GM12878 (cell line): Measurements from ENCODE around the gene RALGPS1. TPM values are rescaled to one million over a fixed set of nuclear protein-coding genes. Genes with fewer than 3 reads are reported as not detected.

Source experiments
- ATAC-seq: fragments of 200-7000 bp; cut with Tn5 transposase; 3 replicates; pipeline ENCODE4 v1.9.1; 2020; ENCODE audit warnings: mild to moderate bottlenecking, moderate library complexity
- BruUV-seq: library from RNA; stranded (reverse); fragments of 400-500 nt; replicated peaks from 2 replicates; lab custom pipeline; 2021; lab: Mats Ljungman, UMichigan
- CTCF ChIA-PET: fragments of 300-600 bp; sonication (Branson Sonifier 250); formaldehyde crosslinking; extraction: SDS; loops from one replicate; lab custom pipeline; 2021; ENCODE audit warnings: inconsistent platforms; lab: Yijun Ruan, JAX
- POLR2A ChIA-PET: fragments of 350-600 bp; formaldehyde crosslinking; extraction: SDS; loops from one replicate; lab custom pipeline; 2021; ENCODE audit warnings: inconsistent platforms; lab: Charles Lee
- RAD21 ChIA-PET: fragments of 300-600 bp; sonication (Branson Sonifier 250); formaldehyde crosslinking; loops from one replicate; lab custom pipeline; 2023; ENCODE audit warnings: antibody characterized with exemption; ENCODE audit not compliant: unreplicated experiment; lab: Charles Lee
- SMC1A ChIA-PET: fragments of 300-600 bp; sonication (Branson Sonifier 250); formaldehyde crosslinking; loops from one replicate; lab custom pipeline; 2023; ENCODE audit not compliant: unreplicated experiment, uncharacterized antibody; lab: Charles Lee
- DNase-seq: peaks from one replicate; pipeline ENCODE4 v3.0.0-alpha.2; 2011; ENCODE audit warnings: low read depth, low spot score
- FAIRE-seq: peaks from 3 replicates; lab custom pipeline; 2011; peaks lifted over from hg19 to GRCh38; lab: Jason Lieb, UNC
- H2AFZ ChIP-seq: 2 replicates; pipeline ENCODE4 v1.6.0; 2011; ENCODE audit warnings: low read depth, low read length, control low read depth; ENCODE audit not compliant: control insufficient read depth
- H3K27ac ChIP-seq: 2 replicates; pipeline ENCODE4 v1.5.1; 2011; ENCODE audit warnings: control low read depth; ENCODE audit not compliant: control insufficient read depth, insufficient read depth
- H3K27me3 ChIP-seq, 2 experiments: replicated peaks in 1 of 2; 2 replicates each; pipeline versions ENCODE4 v1.6.0 to v1.6.1; 2011; ENCODE audit warnings: low read length in 1 of 2; ENCODE audit not compliant: control insufficient read depth in 2 of 2, insufficient read depth in 2 of 2
- H3K36me3 ChIP-seq, 2 experiments: 2 replicates each; pipeline ENCODE4 v1.5.1; 2011; ENCODE audit warnings: low read length in 1 of 2; ENCODE audit not compliant: control insufficient read depth in 2 of 2, insufficient read depth in 2 of 2
- H3K4me1 ChIP-seq: 2 replicates; pipeline ENCODE4 v1.6.1; 2011; ENCODE audit warnings: mild to moderate bottlenecking, low read length, moderate library complexity, mixed read lengths; ENCODE audit not compliant: control insufficient read depth, insufficient read depth
- H3K4me2 ChIP-seq: 2 replicates; pipeline ENCODE4 v1.6.0; 2011; ENCODE audit warnings: control low read depth; ENCODE audit not compliant: control insufficient read depth, insufficient read depth
- H3K4me3 ChIP-seq: fragments of 200-600 bp; sonication (generic); 2 replicates; pipeline ENCODE4 v1.5.1; 2016
- H3K79me2 ChIP-seq: 2 replicates; pipeline ENCODE4 v1.6.0; 2011; ENCODE audit warnings: low read length; ENCODE audit not compliant: control insufficient read depth, insufficient read depth
- H3K9ac ChIP-seq: 2 replicates; pipeline ENCODE4 v1.8.0; 2011; ENCODE audit warnings: low read length, control low read depth, mixed read lengths; ENCODE audit not compliant: control insufficient read depth, insufficient read depth
- H3K9me3 ChIP-seq: replicated peaks from 3 replicates; pipeline ENCODE4 v1.5.1; 2011; ENCODE audit warnings: mild to moderate bottlenecking, low read length; ENCODE audit not compliant: control insufficient read depth, insufficient read depth
- H4K20me1 ChIP-seq: 2 replicates; pipeline ENCODE4 v1.6.0; 2011; ENCODE audit not compliant: control insufficient read depth, insufficient read depth
- BCLAF1 ChIP-seq: fragments of 450-650 bp; IDR thresholded peaks from 2 replicates; pipeline ENCODE4 v1.6.1; 2017; ENCODE audit warnings: antibody characterized with exemption, mild to moderate bottlenecking, moderate library complexity
- BHLHE40 ChIP-seq, 2 experiments: fragments of 450-650 bp in 1 of 2; IDR thresholded peaks; 2 replicates each; pipeline ENCODE4 v1.6.1; 2011 to 2017; ENCODE audit warnings: low read depth in 2 of 2, borderline replicate concordance in 1 of 2, improper control_type of control experiment in 1 of 2, low read length in 1 of 2, mild to moderate bottlenecking in 1 of 2
- BRCA1 ChIP-seq: IDR thresholded peaks from 2 replicates; pipeline ENCODE4 v1.6.1; 2011; ENCODE audit warnings: low read depth, low read length, improper control_type of control experiment
- IKZF2 ChIP-seq, 2 experiments: fragments of 450-650 bp; IDR thresholded peaks; 2 replicates each; pipeline ENCODE4 v1.6.1; 2017; ENCODE audit warnings: mild to moderate bottlenecking in 2 of 2, moderate library complexity in 2 of 2
- RAD51 ChIP-seq: fragments of 450-650 bp; IDR thresholded peaks from 2 replicates; pipeline ENCODE4 v1.6.1; 2016; ENCODE audit warnings: moderate library complexity, mild to moderate bottlenecking, inconsistent platforms
- USF1 ChIP-seq: IDR thresholded peaks from 2 replicates; pipeline ENCODE4 v1.6.1; 2011; ENCODE audit warnings: borderline replicate concordance, low read depth, mild to moderate bottlenecking, moderate library complexity, mixed read lengths, low read length; ENCODE audit not compliant: insufficient read depth; ENCODE audit errors: extremely low read length
- WGBS: methylation state at CpG from one replicate; pipeline ENCODE4 v1.1.6; 2016; ENCODE audit warnings: low lambda C conversion rate; ENCODE audit not compliant: insufficient replicate concordance, insufficient coverage; ENCODE audit errors: missing lambda C conversion rate; 5-methylcytosine and 5-hydroxymethylcytosine counted together
- in situ Hi-C: fragments of 300-500 bp; cut with MboI; formaldehyde crosslinking; loops from 9 replicates; pipeline ENCODE4 v1.14.3; 2018; ENCODE audit warnings: mixed read lengths
- intact Hi-C: fragments of 100-400 bp; cut with micrococcal nuclease; formaldehyde crosslinking; loops from one replicate; pipeline ENCODE4 v1.14.2; 2022; ENCODE audit not compliant: unreplicated experiment
- polyA plus RNA-seq, 11 experiments: library from polyadenylated mRNA; depleted of rRNA in 4 of 11; unstranded in 6 of 11; stranded (reverse) in 5 of 11; fragments of >200 nt; fragmentation: Nextera tagmentation in 4 of 11; fragmentation: Illumina TruSeq in 1 of 11; extraction: Ambion mirVana in 4 of 11; extraction: Trizol in 1 of 11; gene quantifications; 1 replicate in 1 of 11; 2 replicates in 10 of 11; pipeline versions ENCODE4 v1.2.1 to v1.2.3, GENCODE V29; 2011 to 2016; ENCODE audit warnings: inconsistent platforms in 2 of 11, missing spikeins in 2 of 11, low read depth in 1 of 11
- total RNA-seq, 4 experiments: library from RNA; depleted of rRNA in 3 of 4; stranded (reverse); fragments of >200 nt in 3 of 4; fragmentation: Illumina TruSeq in 1 of 4; extraction: Trizol in 1 of 4; gene quantifications; 2 replicates each; pipeline versions ENCODE4 v1.2.1 to v1.2.3, GENCODE V29; 2013 to 2021

RALGPS1 gene
- total and polyA plus RNA-seq, 10 of the 15 experiments (the other 5 are each of a cell fraction or from before 2014, with no cell fraction given), result 0.13 to 5.6 (median 2.7) TPM

DNA sequence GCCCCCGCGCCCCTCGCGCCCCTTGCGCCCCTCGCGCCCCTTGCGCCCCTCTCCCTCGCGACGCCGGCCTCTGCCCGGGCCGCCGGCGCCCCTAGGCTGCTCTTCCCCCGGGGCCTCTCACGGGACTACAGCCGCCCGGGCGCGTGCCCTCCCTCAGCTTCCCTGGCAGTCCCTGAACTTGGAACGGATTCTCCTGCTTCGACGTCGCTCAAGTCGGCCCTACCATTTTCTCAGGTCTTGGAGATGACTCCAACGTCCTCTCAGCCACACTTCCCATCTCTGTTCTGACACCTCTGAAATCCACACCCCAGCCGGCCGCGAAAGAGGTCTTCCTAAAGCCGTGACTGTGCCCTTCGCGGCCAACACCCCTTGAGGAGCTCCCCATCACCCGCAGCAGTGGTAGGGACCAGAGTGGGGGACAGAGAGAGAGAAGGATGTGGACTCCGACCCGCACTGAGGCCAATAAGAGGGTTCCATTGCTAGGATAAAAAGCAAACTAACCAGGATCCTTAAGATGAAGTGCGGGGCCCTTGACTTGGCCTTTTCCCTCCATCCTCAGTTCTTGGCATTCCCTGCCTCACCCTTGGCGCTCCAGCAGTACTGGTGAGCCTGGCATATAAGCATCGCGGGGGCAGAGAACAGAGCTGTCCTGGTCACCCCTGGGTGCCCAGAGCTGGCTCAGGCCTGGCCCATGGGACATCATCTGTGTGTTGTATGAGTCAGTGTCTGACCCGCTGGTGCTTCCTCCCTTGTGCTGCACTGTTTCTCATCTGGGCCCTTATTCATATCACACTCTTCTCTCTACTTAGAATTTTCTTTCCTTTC lies 311.4 kb downstream of the RALGPS1 start:
- intact Hi-C loops, result loop anchor here (2.0 kb wide), 1 partner anchor 171 kb away; the partner anchor contains the start of gene SLC2A8

More for the DNA sequence above, 311.4 kb downstream of the RALGPS1 start:
- no TSS peak for BruUV-seq
- Histone ChIP-seq H3K4me1 (peaks cover 25% of the 10 kb centered on the region), H4K20me1 (no peaks in the 10 kb centered on the region), H3K27ac (0 out of 2 replicates have a peak overlapping the region, but pooled peaks have one; percentile 3), H3K79me2 (no peaks in the 10 kb centered on the region), H3K4me2 (peak overlapping the region; percentile 91)
- in situ Hi-C loops, result no loop called here
- POLR2A ChIA-PET, result interaction anchor here (1.0 kb wide), 1 partner anchor 18 kb away, joined by 3 read pairs; no protein-coding TSS in a partner anchor
- SMC1A ChIA-PET, result interaction anchor here (1.6 to 2.6 kb wide), 2 partner anchors 11 to 18 kb away, joined by 6 to 8 read pairs; no protein-coding TSS in a partner anchor
- TF ChIP-seq IKZF2 (IDR thresholded peaks at IDR 0.05) (no peak), BHLHE40 (IDR thresholded peaks at IDR 0.05; ENCODE audit: borderline replicate concordance in 1 of 2, low read depth in 2 of 2, low read length in 1 of 2) (peak in 1 of 2 experiments; percentile 16; a peak in 1 of 4 replicates), USF1 (peak; percentile 1), RAD51 (no peak), BRCA1 (no peak), BCLAF1 (no peak)
- TF ChIP-seq, all 136 proteins: peak for 2
- CTCF ChIA-PET, result interaction anchor here (1.2 to 2.4 kb wide), 3 partner anchors 11 to 229 kb away, joined by 4 to 17 read pairs (median 4); no protein-coding TSS in a partner anchor
- H3K4me3 ChIP-seq, result peak overlapping the region; percentile 77
- RAD21 ChIA-PET, result interaction anchor here (2.3 kb wide), 1 partner anchor 171 kb away, joined by 17 read pairs; the partner anchor contains the start of gene SLC2A8
- H3K27me3 ChIP-seq, result peaks cover 0 to 2% of the 10 kb centered on the region in 2 experiments; a peak in 2 of 4 replicates
- H2AFZ ChIP-seq, result peak overlapping the region; percentile 67
- H3K36me3 ChIP-seq, result no peaks in the 10 kb centered on the region
- no peak for FAIRE-seq
- peak; percentile 40 for ATAC-seq
- peak overlapping the region; percentile 39; the same call in 1 of the 2 replicates for H3K9ac ChIP-seq
- no peak for DNase-seq
- H3K9me3 ChIP-seq, result no peaks in the 10 kb centered on the region
- 2% methylated on average over 23 of the region's 42 CpGs for WGBS
